Measurements from ENCODE around the gene PSMB4.
"Not testable (repeated sequence)": the region's sequence is repeated elsewhere in the genome, so short reads cannot be mapped to it uniquely, and the experiment has no call there.

The PSMB4 gene

GRCh38 chr1:151399324-151400171 is at the start of gene PSMB4:
Gene PSMB4 (plus strand): TSS chr1:151399573. CDS start chr1:151399588, 15 bp downstream.
- DNase-seq: peak; percentile 96

GRCh38 chr1:151350323-151350722 is 49.0 kb upstream of the PSMB4 start:
- DNase-seq: not testable (repeated sequence)

DNA sequence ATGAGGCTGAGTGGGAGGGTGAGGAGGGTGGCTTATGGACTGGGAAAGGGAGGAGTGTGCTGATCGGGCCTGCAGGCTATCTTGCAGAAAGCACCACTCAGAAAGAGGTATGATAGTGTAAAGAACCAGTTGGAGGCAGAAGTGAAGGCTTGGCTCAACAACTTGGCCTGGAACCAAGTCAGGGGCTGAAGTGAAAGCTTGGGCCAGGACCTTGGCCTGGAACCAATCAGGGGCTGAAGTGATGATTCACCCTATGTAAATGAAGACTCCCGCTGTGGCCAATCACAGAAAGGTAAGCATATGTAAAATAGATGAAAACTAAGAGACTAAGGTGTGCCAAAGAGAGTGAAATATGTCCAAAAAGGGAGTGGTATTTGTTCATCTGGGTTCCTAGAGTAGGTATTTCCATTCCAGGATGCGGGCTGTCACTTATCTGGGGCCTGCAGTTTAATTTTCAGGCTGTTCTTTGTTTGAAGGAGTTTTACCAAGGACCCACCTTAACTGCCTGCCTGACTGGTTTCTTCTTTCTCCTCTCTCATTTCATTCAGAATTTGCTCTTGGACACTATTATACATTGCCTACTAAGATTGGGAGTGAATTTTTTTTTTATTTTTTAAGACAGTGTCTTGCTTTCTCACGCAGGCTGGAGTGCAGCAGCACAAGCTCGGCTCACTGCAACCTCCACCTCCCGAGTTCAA is 47.2 kb upstream of the PSMB4 start:
- no peak for DNase-seq

DNA sequence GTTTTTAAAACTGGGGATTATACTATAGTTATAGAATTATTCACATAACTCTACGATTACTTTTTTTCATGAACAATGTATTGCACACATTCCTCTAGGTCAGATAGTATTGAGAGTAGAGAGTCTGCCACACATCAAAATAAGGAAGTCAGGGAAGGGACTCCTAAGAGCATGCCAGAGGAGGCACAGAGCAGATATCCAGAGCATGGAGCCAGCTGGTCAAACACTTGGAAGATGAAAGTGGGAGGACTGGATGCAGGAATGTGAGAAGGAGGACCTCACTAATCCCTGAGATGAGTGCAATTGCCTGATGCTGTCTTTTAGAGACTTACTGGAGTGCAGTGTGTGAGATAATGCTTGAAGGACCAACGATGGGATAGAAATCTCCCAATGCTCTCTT is 42.7 kb upstream of the PSMB4 start:
- no peak for DNase-seq

DNA sequence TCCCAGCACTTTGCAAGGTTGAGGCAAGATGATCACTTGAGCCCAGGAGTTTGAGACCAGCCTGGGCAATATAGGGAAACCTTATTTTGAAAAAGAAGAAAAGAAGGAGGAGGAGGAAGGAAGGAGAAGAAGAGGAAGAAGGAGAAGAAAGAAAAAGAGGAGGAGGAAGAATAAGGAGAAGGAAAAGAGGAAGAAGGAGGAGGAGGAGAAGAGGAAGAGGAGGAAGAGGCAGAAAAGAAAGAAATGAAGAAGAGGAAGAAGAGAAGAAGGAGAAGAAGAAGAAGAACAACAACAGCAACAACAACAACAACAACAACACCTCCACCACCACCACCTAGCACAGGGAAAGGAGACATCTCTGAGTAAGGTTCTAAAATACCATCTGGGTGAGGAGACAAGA is 37.5 kb upstream of the PSMB4 start:
- no peak for DNase-seq

GRCh38 chr1:151362308-151363155 is 36.8 kb upstream of the PSMB4 start:
- no peak for DNase-seq

GRCh38 chr1:151364996-151365395 is 34.4 kb upstream of the PSMB4 start:
- no peak for DNase-seq

DNA sequence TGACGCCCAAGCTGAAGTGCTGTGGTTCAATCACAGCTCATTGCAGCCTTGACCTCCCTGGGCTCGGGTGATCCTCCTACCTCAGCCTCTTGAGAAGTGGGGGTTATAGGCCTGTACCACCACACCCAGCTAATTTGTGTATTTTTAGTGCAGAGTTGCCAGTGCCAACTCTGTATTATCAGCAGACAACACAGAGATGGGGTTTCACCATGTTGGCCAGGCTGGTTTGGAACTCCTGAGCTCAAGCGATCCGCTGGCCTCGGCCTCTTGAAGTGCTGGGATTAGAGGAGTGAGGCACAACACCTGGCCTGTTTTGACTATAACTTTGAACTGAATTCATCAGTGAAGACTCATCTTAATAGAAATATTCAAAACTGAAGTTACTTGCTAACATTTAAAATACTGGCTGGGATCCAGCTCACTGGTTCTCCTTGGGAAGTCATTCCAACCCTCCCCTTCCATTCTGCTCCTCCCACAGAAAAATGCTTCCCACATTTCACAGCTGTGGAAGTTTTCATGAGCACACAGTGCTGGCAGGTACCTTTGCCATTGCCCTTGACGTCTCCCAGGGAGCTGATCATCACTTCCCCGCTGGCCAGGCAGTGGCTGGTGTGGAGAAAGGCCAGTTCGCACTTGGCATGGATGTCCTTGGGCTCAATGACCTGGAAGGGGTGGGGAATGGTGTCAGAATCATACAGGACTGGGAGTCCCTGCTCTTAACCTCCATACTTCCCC is 31.5 kb upstream of the PSMB4 start:
- no peak for DNase-seq

DNA sequence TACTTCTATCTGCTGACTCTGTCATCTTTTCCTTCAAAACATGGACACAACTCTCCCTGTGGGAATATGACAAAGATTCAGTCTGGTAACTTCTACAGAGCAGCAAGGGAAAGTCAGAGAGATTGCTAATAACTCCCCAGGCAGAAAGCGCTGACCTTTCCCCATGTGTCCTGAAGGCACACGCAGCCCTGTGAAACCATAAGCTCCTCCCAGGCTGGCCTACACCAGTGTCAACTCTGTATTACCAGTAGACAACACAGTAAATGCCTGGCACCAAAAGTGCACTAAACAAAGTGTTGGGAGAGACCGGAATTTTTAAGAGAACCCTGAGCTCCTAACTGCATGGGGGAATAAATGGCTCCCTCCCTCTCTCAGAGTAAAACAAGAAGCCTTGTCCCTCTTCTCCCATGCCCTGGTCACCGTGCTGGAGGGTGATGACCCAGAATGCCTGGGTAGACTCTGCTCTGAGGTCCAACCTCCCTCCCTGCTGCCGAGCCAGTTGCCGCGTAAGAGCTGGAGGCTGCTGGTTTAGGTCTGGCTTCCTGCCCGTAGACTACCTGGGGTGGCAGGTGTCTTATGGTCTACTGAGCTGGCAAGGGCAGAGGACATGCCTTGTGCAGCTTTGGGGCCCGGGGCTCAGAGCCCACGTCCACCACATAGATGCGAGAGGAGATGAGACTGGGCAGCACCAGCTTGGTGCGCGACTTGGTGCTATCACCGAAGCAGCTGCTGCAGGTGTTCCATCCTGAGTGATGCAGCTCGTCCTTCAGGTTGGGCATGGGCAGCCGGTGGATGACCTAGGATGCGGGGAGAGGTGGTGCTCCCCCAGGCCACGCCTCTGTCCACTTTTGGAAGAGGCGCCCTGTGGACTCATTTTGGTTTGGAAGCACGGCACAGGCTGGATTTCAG is 30.7 kb upstream of the PSMB4 start:
- no peak for DNase-seq

DNA sequence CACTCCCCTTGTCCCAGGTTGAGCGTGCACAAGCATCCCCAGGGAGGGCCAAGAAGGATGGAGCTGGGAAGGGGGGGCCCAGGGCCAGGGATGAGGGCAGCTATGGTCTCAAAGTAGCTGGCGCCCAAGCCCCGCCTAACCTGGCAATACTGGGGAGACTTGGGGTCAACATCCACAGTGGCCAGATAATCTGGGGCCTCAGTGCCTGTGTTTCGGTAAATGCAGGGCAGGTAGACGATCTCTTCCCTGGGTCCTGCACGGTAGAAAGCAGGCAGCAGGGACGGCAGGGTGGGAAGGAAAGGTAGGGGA is 30.1 kb upstream of the PSMB4 start:
- no peak for DNase-seq

DNA sequence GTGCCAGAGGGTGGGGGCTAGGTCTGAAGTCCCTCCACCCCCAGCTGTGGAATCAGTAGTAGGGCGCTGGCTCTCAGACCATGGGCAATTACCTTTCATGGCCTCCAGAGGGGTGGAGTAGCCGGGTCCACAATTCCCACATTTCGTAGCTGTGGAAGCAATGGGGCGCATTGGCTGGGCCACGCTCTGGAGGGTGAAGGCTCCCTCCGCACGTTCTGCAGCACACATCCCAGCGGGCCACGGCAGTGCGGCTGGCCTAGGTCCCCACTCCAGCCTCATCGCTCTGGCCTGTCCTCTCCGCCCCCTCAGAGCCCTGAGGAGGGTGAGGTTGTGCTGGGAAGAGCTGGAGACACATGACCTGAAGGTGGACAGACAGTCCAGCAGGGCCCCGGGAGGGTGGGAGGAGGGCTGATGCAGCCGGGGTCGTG is 29.7 kb upstream of the PSMB4 start:
- DNase-seq: no peak

DNA sequence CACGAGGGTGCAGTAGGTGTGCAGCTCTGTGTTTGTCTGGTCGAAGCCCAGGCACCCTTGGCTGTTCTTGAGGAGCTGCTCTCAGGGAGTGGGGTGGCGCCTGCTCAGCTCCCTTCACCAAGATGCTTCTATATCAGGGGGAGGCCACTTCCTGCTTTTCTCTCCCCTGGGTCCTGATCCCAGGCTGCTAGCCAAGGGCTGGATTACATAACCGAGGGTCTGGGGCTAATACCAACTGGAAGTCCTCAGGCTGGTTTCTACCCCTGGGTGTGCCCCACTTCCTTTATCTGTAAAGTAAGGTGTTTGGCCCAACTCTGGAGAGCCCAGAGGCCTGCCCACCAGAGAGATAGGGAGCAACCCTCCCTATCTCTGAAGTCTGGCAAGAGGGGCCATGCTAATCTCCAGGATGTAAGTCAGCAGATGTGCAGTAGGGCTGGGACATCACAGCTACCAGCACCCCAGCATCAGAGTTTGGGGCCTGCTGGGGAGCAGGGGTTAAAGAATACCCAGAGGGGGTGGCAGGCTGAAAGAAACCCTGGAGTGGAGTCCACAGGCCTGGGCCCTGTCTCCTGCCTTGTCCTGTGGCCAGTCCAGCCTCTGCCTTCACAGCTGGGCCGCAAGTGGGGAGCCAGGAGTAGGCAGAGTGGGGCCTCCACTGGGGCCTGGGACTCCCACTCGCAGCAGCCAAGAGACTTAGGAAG is 29.0 kb upstream of the PSMB4 start:
- peak; percentile 7 for DNase-seq

- DNase-seq: peak; percentile 80
These were observed 27.9 kb upstream of the PSMB4 start for GRCh38 chr1:151371370-151372057.

- peak; percentile 39 for DNase-seq
These were observed 27.1 kb upstream of the PSMB4 start, which contains the start of gene SELENBP1 for GRCh38 chr1:151372058-151372934. Gene SELENBP1 (minus strand): TSS chr1:151372705. CDS start chr1:151372641, 64 bp downstream.

GRCh38 chr1:151373196-151373595 is 26.2 kb upstream of the PSMB4 start:
- no peak for DNase-seq

DNA sequence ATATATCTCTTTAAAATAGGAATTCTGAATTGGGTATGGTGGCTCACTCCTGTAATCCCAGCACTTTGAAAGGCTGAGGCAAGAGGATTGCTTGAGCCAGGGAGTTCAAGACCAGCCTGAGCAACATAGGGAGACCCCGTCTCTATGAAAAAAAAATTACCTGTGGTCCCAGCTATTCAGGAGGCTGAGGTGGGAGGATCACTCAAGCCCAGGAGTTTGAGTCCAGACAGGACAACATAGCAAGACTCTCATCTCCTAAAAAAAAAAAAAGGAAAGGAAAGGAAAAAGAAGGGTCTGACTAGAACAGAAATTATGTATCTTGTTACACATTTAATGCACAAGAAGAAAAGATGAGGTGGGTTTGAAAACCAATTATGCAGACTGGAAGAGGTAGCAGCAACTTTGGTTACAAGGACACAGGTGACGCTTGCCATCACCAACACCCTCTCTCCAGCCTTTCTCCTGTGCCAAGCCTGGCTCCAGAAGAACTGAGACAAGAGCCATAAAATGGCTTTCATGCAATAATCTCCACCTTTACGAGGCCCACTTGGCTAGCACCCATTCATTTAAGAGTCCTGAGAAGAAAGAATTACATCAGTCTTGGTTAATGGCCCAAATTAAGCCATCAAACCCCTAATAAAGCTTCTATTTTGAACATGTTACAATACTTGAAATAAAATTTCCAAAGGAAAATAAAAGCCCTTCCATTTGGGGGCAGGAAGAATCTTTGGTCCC is 22.1 kb upstream of the PSMB4 start:
- DNase-seq: no peak

DNA sequence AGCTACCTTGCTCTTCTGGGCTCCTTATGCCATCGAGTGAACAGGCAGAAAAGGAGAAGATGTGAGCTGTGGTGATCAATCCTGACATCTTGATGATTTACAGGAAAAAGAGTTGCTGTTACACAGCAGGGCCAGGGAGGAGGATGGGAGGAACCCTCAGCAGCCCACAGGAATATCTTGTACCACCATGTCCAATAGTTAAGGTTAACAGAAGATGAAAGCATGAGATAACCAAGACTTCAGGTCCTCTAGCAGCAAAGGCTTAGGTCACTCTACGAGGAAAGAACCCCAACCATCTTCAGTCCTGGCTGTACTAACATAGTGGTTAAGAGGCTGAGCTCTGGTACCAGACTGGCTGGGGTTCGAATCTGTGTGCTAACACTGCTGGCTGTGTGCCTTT is 14.8 kb upstream of the PSMB4 start:
- no peak for DNase-seq

DNA sequence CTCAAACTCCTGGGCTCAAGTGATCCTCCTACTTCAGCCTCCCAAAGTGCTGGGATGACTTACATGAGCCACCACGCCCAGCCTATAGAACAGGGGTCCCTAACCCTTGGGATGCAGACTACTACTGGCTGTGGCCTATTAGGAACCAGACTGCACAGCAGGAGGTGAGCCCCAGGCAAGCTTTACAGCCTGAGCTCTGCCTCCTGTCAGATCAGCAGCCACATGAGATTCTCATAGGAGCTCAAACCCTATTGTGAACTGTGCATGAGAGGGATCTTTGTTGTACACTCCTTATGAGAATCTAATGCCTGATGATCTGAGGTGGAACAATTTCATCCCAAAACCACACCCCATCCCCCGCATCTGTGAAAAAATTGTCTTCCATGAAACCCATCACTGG is 13.4 kb upstream of the PSMB4 start:
- no peak for DNase-seq

Data from NCI-H2171 treated with DMSO at 0.1 percent for 48 hours (cell line).